ENCODE results near the gene ONECUT1.

- TF ChIP-seq SOX15 (CRISPR knock-in tag; IDR thresholded peaks at IDR 0.05) (no peak), ZNF138 (CRISPR knock-in tag; conservative IDR thresholded peaks at IDR 0.05) (no peak), GRHL2 (CRISPR knock-in tag; IDR thresholded peaks at IDR 0.05; ENCODE audit: insufficient replicate concordance, severe bottlenecking) (no peak), JUN (CRISPR knock-in tag; IDR thresholded peaks at IDR 0.05) (no peak), SMAD4 (CRISPR knock-in tag; IDR thresholded peaks at IDR 0.05) (no peak), ATF3 (CRISPR knock-in tag; conservative IDR thresholded peaks at IDR 0.05) (no peak)
- TF ChIP-seq, protein P1, sequence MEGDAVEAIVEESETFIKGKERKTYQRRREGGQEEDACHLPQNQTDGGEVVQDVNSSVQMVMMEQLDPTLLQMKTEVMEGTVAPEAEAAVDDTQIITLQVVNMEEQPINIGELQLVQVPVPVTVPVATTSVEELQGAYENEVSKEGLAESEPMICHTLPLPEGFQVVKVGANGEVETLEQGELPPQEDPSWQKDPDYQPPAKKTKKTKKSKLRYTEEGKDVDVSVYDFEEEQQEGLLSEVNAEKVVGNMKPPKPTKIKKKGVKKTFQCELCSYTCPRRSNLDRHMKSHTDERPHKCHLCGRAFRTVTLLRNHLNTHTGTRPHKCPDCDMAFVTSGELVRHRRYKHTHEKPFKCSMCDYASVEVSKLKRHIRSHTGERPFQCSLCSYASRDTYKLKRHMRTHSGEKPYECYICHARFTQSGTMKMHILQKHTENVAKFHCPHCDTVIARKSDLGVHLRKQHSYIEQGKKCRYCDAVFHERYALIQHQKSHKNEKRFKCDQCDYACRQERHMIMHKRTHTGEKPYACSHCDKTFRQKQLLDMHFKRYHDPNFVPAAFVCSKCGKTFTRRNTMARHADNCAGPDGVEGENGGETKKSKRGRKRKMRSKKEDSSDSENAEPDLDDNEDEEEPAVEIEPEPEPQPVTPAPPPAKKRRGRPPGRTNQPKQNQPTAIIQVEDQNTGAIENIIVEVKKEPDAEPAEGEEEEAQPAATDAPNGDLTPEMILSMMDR (IDR thresholded peaks at IDR 0.05): no peak
- TF ChIP-seq, protein P2, sequence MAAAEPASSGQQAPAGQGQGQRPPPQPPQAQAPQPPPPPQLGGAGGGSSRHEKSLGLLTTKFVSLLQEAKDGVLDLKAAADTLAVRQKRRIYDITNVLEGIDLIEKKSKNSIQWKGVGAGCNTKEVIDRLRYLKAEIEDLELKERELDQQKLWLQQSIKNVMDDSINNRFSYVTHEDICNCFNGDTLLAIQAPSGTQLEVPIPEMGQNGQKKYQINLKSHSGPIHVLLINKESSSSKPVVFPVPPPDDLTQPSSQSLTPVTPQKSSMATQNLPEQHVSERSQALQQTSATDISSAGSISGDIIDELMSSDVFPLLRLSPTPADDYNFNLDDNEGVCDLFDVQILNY (CRISPR knock-in tag; IDR thresholded peaks at IDR 0.05): no peak
- TF ChIP-seq, protein P3, sequence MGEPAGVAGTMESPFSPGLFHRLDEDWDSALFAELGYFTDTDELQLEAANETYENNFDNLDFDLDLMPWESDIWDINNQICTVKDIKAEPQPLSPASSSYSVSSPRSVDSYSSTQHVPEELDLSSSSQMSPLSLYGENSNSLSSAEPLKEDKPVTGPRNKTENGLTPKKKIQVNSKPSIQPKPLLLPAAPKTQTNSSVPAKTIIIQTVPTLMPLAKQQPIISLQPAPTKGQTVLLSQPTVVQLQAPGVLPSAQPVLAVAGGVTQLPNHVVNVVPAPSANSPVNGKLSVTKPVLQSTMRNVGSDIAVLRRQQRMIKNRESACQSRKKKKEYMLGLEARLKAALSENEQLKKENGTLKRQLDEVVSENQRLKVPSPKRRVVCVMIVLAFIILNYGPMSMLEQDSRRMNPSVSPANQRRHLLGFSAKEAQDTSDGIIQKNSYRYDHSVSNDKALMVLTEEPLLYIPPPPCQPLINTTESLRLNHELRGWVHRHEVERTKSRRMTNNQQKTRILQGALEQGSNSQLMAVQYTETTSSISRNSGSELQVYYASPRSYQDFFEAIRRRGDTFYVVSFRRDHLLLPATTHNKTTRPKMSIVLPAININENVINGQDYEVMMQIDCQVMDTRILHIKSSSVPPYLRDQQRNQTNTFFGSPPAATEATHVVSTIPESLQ (CRISPR knock-in tag; IDR thresholded peaks at IDR 0.05): no peak
Observed at GRCh38 chr15:52718551-52718950, 71.6 kb downstream of the ONECUT1 start.
